Measurements from ENCODE around the gene SHC3.

GRCh38 chr9:88990729-88991065, 187.9 kb downstream of the SHC3 start:
- TF ChIP-seq SIN3A (IDR thresholded peaks at IDR 0.05; ENCODE audit: borderline replicate concordance, insufficient read depth, low read length) (no peak), REST (IDR thresholded peaks at IDR 0.05; ENCODE audit: insufficient read depth in 1 of 2, low read depth in 2 of 2, low read length in 2 of 2) (no peak), POLR2AphosphoS5 (IDR thresholded peaks at IDR 0.05; ENCODE audit: low read depth, low read length) (no peak), TAF1 (IDR thresholded peaks at IDR 0.05; ENCODE audit: borderline replicate concordance, insufficient read depth, low read length) (no peak)
